HepG2 (cell line): ENCODE measurements around the gene NOP9. TPM values are rescaled to one million over a fixed set of nuclear protein-coding genes. Genes with fewer than 3 reads are reported as not detected.

Source experiments
- CEBPZ ChIP-seq: IDR thresholded peaks from 2 replicates; pipeline ENCODE4 v1.6.1; 2012; ENCODE audit warnings: low read length, improper control_type of control experiment
- CTCF ChIP-seq: sonication (generic); formaldehyde crosslinking; IDR thresholded peaks from 2 replicates; pipeline ENCODE4 v1.5.0; 2020; ENCODE audit warnings: mild to moderate bottlenecking, missing genetic modification reagents, moderate library complexity
- FOXO4 ChIP-seq: sonication (generic); formaldehyde crosslinking; conservative IDR thresholded peaks from 2 replicates; pipeline ENCODE4 v1.8.1; 2023; ENCODE audit warnings: missing genetic modification reagents
- HIVEP1 ChIP-seq: sonication (generic); formaldehyde crosslinking; IDR thresholded peaks from 2 replicates; pipeline ENCODE4 v1.4.0; 2020; ENCODE audit warnings: mild to moderate bottlenecking, missing genetic modification reagents
- HOXA7 ChIP-seq: sonication (generic); formaldehyde crosslinking; IDR thresholded peaks from 2 replicates; pipeline ENCODE4 v1.8.1; 2022; ENCODE audit warnings: mild to moderate bottlenecking, missing genetic modification reagents, moderate library complexity
- LBX2 ChIP-seq: sonication (generic); formaldehyde crosslinking; IDR thresholded peaks from 2 replicates; pipeline ENCODE4 v1.5.0; 2020; ENCODE audit warnings: missing genetic modification reagents, mild to moderate bottlenecking, borderline replicate concordance
- NCOA5 ChIP-seq: sonication (generic); formaldehyde crosslinking; IDR thresholded peaks from 2 replicates; pipeline ENCODE4 v1.4.0; 2020; ENCODE audit warnings: missing genetic modification reagents
- ZBTB40 ChIP-seq, 2 experiments: fragments of 450-650 bp in 1 of 2; sonication (generic) in 1 of 2; formaldehyde crosslinking in 1 of 2; IDR thresholded peaks; 2 replicates each; pipeline versions ENCODE4 v1.6.1 to v1.8.0; 2016 to 2022; ENCODE audit warnings: antibody characterized with exemption in 1 of 2, mild to moderate bottlenecking in 1 of 2, missing genetic modification reagents in 1 of 2
- ZNF580 ChIP-seq: IDR thresholded peaks from 2 replicates; pipeline ENCODE4 v1.6.1; 2016; ENCODE audit warnings: low read depth, borderline replicate concordance
- ZNF775 ChIP-seq: sonication (generic); formaldehyde crosslinking; IDR thresholded peaks from 2 replicates; pipeline ENCODE4 v1.4.0; 2020; ENCODE audit warnings: missing genetic modification reagents, mild to moderate bottlenecking, moderate library complexity, borderline replicate concordance
- polyA plus RNA-seq, 8 experiments: library from polyadenylated mRNA; depleted of rRNA in 3 of 8; stranded (reverse) in 7 of 8; unstranded in 1 of 8; fragments of >200 nt; fragmentation: Illumina TruSeq in 4 of 8; extraction: Trizol in 4 of 8; gene quantifications; 2 replicates each; pipeline versions ENCODE4 v1.2.1 to v1.2.3, GENCODE V29; 2011 to 2016; ENCODE audit warnings: low read depth in 4 of 8, missing spikeins in 1 of 8, mixed read lengths in 1 of 8; ENCODE audit not compliant: insufficient read depth in 1 of 8
- total RNA-seq, 5 experiments: library from RNA; depleted of rRNA; stranded (reverse); fragments of >200 nt; fragmentation: Illumina TruSeq; extraction: Trizol; gene quantifications; 2 replicates each; pipeline ENCODE4 v1.2.3, GENCODE V29; 2016; ENCODE audit warnings: low read depth in 1 of 5

The NOP9 gene
- total and polyA plus RNA-seq, 2 of the 13 experiments (the other 11 are each of a cell fraction or from before 2014, with no cell fraction given): 24.5 to 61.6 TPM

- TF ChIP-seq FOXO4 (no peak), NCOA5 (CRISPR knock-in tag) (no peak), CEBPZ (no peak), HIVEP1 (CRISPR knock-in tag) (peak; percentile 85), ZNF580 (CRISPR knock-in tag) (peak; percentile 16; the same call in 1 of the 2 replicates), ZNF775 (no peak), CTCF (CRISPR knock-in tag) (no peak), HOXA7 (CRISPR knock-in tag) (no peak), ZBTB40 (IDR thresholded peaks at IDR 0.05) (no peak), ZBTB40 (CRISPR knock-in tag; IDR thresholded peaks at IDR 0.05) (no peak; the same call in 1 of the 2 replicates), LBX2 (no peak)
Measured at GRCh38 chr14:24252289-24253124, 47.1 kb upstream of the NOP9 start (continued).
